GM12892 (cell line): Measurements from ENCODE around the gene PIM3.
A peak's percentile ranks its signal among the peaks of the same experiment; 100 is the strongest.

Experiments used
- POLR2A ChIP-seq: IDR thresholded peaks from 2 replicates; pipeline ENCODE4 v1.6.1; 2011; ENCODE audit warnings: low read depth, low read length, control low read depth
- POLR2AphosphoS5 ChIP-seq: IDR thresholded peaks from 2 replicates; pipeline ENCODE4 v1.6.1; 2011; ENCODE audit warnings: low read depth, low read length, control low read depth

GRCh38 chr22:50010676-50011446 lies 50.3 kb downstream of the PIM3 start:
- TF ChIP-seq POLR2A (0 out of 2 replicates have a peak, but pooled peaks have one; percentile 10), POLR2AphosphoS5 (no peak)
